Retinal pigment epithelial cell (primary cell): Measurements from ENCODE around the gene IPO4.

Source experiments
- DNase-seq: peaks from one replicate; pipeline ENCODE4 v3.0.0-alpha.2; 2010; ENCODE audit warnings: low read depth
- H3K4me3 ChIP-seq: 2 replicates; pipeline ENCODE4 v1.5.1; 2011; ENCODE audit warnings: mild to moderate bottlenecking, low read length, control low read depth, moderate library complexity
- CTCF ChIP-seq: conservative IDR thresholded peaks from 2 replicates; pipeline ENCODE4 v1.5.1; 2011; ENCODE audit warnings: low read depth, low read length, control low read depth, inconsistent platforms

The IPO4 gene

GRCh38 chr14:24194873-24195185, 6.2 kb upstream of the IPO4 start:
- no peak for TF ChIP-seq CTCF
- no peak for DNase-seq
- peak overlapping the region; percentile 79 for H3K4me3 ChIP-seq

- TF ChIP-seq CTCF, result no peak
- DNase-seq, result no peak
- H3K4me3 ChIP-seq, result peak overlapping the region; percentile 79
Measured at GRCh38 chr14:24194186-24194872, 5.7 kb upstream of the IPO4 start.

GRCh38 chr14:24192933-24193332, 4.3 kb upstream of the IPO4 start:
- TF ChIP-seq CTCF, result no peak
- H3K4me3 ChIP-seq, result no peak overlapping the region
- no peak for DNase-seq

- TF ChIP-seq CTCF, result no peak
- no peak for DNase-seq
- H3K4me3 ChIP-seq, result no peak overlapping the region
Measured at GRCh38 chr14:24190416-24190815, 1.8 kb upstream of the IPO4 start.

- H3K4me3 ChIP-seq, result no peak overlapping the region
- no peak for DNase-seq
- no peak for TF ChIP-seq CTCF
Measured at GRCh38 chr14:24189460-24189859, 844 bp upstream of the IPO4 start.

- DNase-seq, result no peak
- H3K4me3 ChIP-seq, result peak overlapping the region; percentile 78
- no peak for TF ChIP-seq CTCF
Measured at GRCh38 chr14:24189059-24189375, 401 bp upstream of the IPO4 start.

- no peak for TF ChIP-seq CTCF
- peak overlapping the region; percentile 78 for H3K4me3 ChIP-seq
- DNase-seq, result no peak
Measured at GRCh38 chr14:24187539-24187915, 1.1 kb downstream of the IPO4 start.
